H1 (cell line): ENCODE measurements around the gene CHDH. TPM values are rescaled to one million over a fixed set of nuclear protein-coding genes. Genes with fewer than 3 reads are reported as not detected.

ENCODE experiments used
- CTCF ChIA-PET: fragments of 300-600 bp; sonication (Branson Sonifier 250); formaldehyde crosslinking; loops from one replicate; lab custom pipeline; 2021; ENCODE audit not compliant: partially characterized antibody; lab: Charles Lee
- POLR2A ChIA-PET: fragments of 300-600 bp; sonication (Branson Sonifier 250); formaldehyde crosslinking; loops from one replicate; lab custom pipeline; 2021; ENCODE audit warnings: inconsistent platforms; ENCODE audit not compliant: partially characterized antibody; lab: Charles Lee
- DNase-seq, 2 experiments: peaks; one replicate each; pipeline versions ENCODE4 v3.0.0 to v3.0.0-alpha.2; 2010 to 2022; ENCODE audit warnings: low spot score in 2 of 2, low read depth in 1 of 2, mixed read lengths in 1 of 2
- FAIRE-seq: peaks from 2 replicates; lab custom pipeline; 2011; peaks lifted over from hg19 to GRCh38; lab: Jason Lieb, UNC
- H2AFZ ChIP-seq: 2 replicates; pipeline ENCODE4 v1.8.1; 2012; ENCODE audit warnings: low read length, inconsistent platforms
- H2AK5ac ChIP-seq: 2 replicates; pipeline ENCODE4 v1.6.1; 2013; ENCODE audit warnings: low read depth, low read length
- H2BK120ac ChIP-seq: replicated peaks from 2 replicates; pipeline ENCODE3; 2013; ENCODE audit warnings: low read depth, low read length, inconsistent platforms
- H2BK12ac ChIP-seq: 2 replicates; pipeline ENCODE4 v1.6.1; 2013; ENCODE audit warnings: low read depth, low read length
- H2BK15ac ChIP-seq: 2 replicates; pipeline ENCODE4 v1.6.1; 2013; ENCODE audit warnings: low read length
- H2BK20ac ChIP-seq: 2 replicates; pipeline ENCODE4 v1.6.1; 2013; ENCODE audit warnings: low read length
- H2BK5ac ChIP-seq: 2 replicates; pipeline ENCODE4 v1.6.1; 2013; ENCODE audit warnings: low read depth, low read length
- H3K14ac ChIP-seq: 2 replicates; pipeline ENCODE4 v1.6.1; 2013; ENCODE audit warnings: inconsistent platforms; ENCODE audit not compliant: insufficient read length
- H3K18ac ChIP-seq: 2 replicates; pipeline ENCODE4 v1.6.1; 2013; ENCODE audit warnings: low read length; ENCODE audit errors: extremely low read depth
- H3K23ac ChIP-seq: 2 replicates; pipeline ENCODE4 v1.6.1; 2013; ENCODE audit warnings: inconsistent platforms; ENCODE audit not compliant: insufficient read length
- H3K23me2 ChIP-seq: 2 replicates; pipeline ENCODE4 v1.6.1; 2013; ENCODE audit warnings: low read depth, low read length
- H3K27ac ChIP-seq: 2 replicates; pipeline ENCODE4 v1.6.1; 2011; ENCODE audit warnings: low read depth, low read length, inconsistent platforms
- H3K27me3 ChIP-seq, 4 experiments: replicated peaks in 1 of 4; 1 replicate in 1 of 4; 2 replicates in 3 of 4; pipeline versions ENCODE4 v1.6.1 to v1.8.1; 2011 to 2013; ENCODE audit warnings: low read length in 3 of 4, mild to moderate bottlenecking in 3 of 4, inconsistent platforms in 2 of 4, mixed read lengths in 2 of 4, moderate library complexity in 1 of 4; ENCODE audit not compliant: control insufficient read depth in 3 of 4, insufficient read depth in 3 of 4; ENCODE audit errors: extremely low read depth in 1 of 4
- H3K36me3 ChIP-seq, 4 experiments: 2 replicates each; pipeline versions ENCODE4 v1.6.1 to v1.8.1; 2011 to 2013; ENCODE audit warnings: mild to moderate bottlenecking in 4 of 4, low read length in 3 of 4, moderate library complexity in 2 of 4, control low read depth in 1 of 4, inconsistent platforms in 1 of 4; ENCODE audit not compliant: insufficient read depth in 4 of 4, control insufficient read depth in 2 of 4
- H3K4ac ChIP-seq: replicated peaks from 2 replicates; pipeline ENCODE3; 2013; ENCODE audit warnings: low read length, low read depth, mixed read lengths, inconsistent platforms; ENCODE audit not compliant: insufficient read length
- H3K4me1 ChIP-seq, 4 experiments: replicated peaks in 1 of 4; 1 replicate in 1 of 4; 2 replicates in 3 of 4; pipeline versions ENCODE4 v1.6.1 to v1.8.1; 2011 to 2013; ENCODE audit warnings: low read length in 3 of 4, inconsistent platforms in 2 of 4, mixed read lengths in 1 of 4; ENCODE audit not compliant: insufficient read depth in 4 of 4, control insufficient read depth in 3 of 4
- H3K4me2 ChIP-seq, 2 experiments: 2 replicates each; pipeline versions ENCODE4 v1.6.1 to v1.8.1; 2011 to 2013; ENCODE audit warnings: low read depth in 2 of 2, low read length in 2 of 2, control low read depth in 1 of 2, inconsistent platforms in 1 of 2, mild to moderate bottlenecking in 1 of 2; ENCODE audit not compliant: insufficient read depth in 1 of 2
- H3K4me3 ChIP-seq, 4 experiments: fragments of 200-600, 300-600 bp in 1 of 4; sonication (generic), shearing (Covaris generic), sonication (Bioruptor Twin) in 1 of 4; 2 replicates each; pipeline versions ENCODE4 v1.5.1 to v1.8.1; 2011 to 2016; ENCODE audit warnings: low read length in 4 of 4, low read depth in 3 of 4, control low read depth in 2 of 4, inconsistent platforms in 2 of 4, mild to moderate bottlenecking in 2 of 4, mixed read lengths in 1 of 4, moderate library complexity in 1 of 4; ENCODE audit not compliant: insufficient read depth in 2 of 4; ENCODE audit errors: extremely low read depth in 1 of 4
- H3K56ac ChIP-seq: replicated peaks from 2 replicates; pipeline ENCODE3; 2013; ENCODE audit warnings: low read depth, mild to moderate bottlenecking, mixed read lengths, low read length, inconsistent platforms; ENCODE audit not compliant: insufficient read length
- H3K79me1 ChIP-seq: 2 replicates; pipeline ENCODE4 v1.6.1; 2013; ENCODE audit warnings: low read depth, low read length, control low read depth
- H3K79me2 ChIP-seq, 2 experiments: 2 replicates each; pipeline versions ENCODE4 v1.6.1 to v1.8.1; 2012 to 2013; ENCODE audit warnings: low read length in 2 of 2, mild to moderate bottlenecking in 2 of 2, inconsistent platforms in 1 of 2; ENCODE audit not compliant: insufficient read depth in 2 of 2, control insufficient read depth in 1 of 2
- H3K9ac ChIP-seq, 4 experiments: replicated peaks in 1 of 4; 1 replicate in 1 of 4; 2 replicates in 3 of 4; pipeline versions ENCODE4 v1.6.1 to v1.8.1; 2011 to 2013; ENCODE audit warnings: low read depth in 3 of 4, low read length in 3 of 4, control low read depth in 2 of 4, mild to moderate bottlenecking in 2 of 4, moderate library complexity in 2 of 4, inconsistent platforms in 1 of 4; ENCODE audit errors: extremely low read depth in 1 of 4
- H3K9me3 ChIP-seq, 2 experiments: 2 replicates each; pipeline versions ENCODE4 v1.6.1 to v1.8.1; 2012 to 2013; ENCODE audit warnings: mild to moderate bottlenecking in 2 of 2, moderate library complexity in 2 of 2, control low read depth in 1 of 2, inconsistent platforms in 1 of 2, low read depth in 1 of 2, low read length in 1 of 2, mixed read lengths in 1 of 2; ENCODE audit not compliant: insufficient read depth in 2 of 2
- H4K20me1 ChIP-seq, 2 experiments: replicated peaks in 1 of 2; 2 replicates each; pipeline versions ENCODE3 to v1.8.1; 2011 to 2013; ENCODE audit warnings: inconsistent platforms in 2 of 2, low read length in 2 of 2, mild to moderate bottlenecking in 1 of 2; ENCODE audit not compliant: insufficient read depth in 2 of 2, control insufficient read depth in 1 of 2
- H4K5ac ChIP-seq: 2 replicates; pipeline ENCODE4 v1.6.1; 2013; ENCODE audit warnings: low read length, low read depth, mixed read lengths, inconsistent platforms; ENCODE audit not compliant: insufficient read length
- H4K8ac ChIP-seq: 2 replicates; pipeline ENCODE4 v1.8.0; 2013; ENCODE audit warnings: mild to moderate bottlenecking, moderate library complexity, low read length, inconsistent platforms; ENCODE audit not compliant: insufficient read depth; ENCODE audit errors: extremely low read depth
- H4K91ac ChIP-seq: replicated peaks from 2 replicates; pipeline ENCODE3; 2013; ENCODE audit warnings: low read length, mixed read lengths, inconsistent platforms; ENCODE audit not compliant: insufficient read length
- ATF3 ChIP-seq: IDR thresholded peaks from 2 replicates; pipeline ENCODE4 v1.6.1; 2011; ENCODE audit warnings: low read depth, mild to moderate bottlenecking, low read length; ENCODE audit not compliant: insufficient read depth
- BCL11A ChIP-seq, 2 experiments: IDR thresholded peaks; one replicate each; pipeline ENCODE4 v1.6.1; 2011; ENCODE audit warnings: low read depth in 2 of 2, low read length in 2 of 2, mild to moderate bottlenecking in 2 of 2
- CBX5 ChIP-seq: fragments of 300-800, 300-1000 bp; sonication (generic); IDR thresholded peaks from 2 replicates; pipeline ENCODE4 v1.7.1; 2016; ENCODE audit warnings: antibody characterized with exemption, low read length, low read depth
- CBX8 ChIP-seq: fragments of 300-800, 300-1000 bp; sonication (generic); IDR thresholded peaks from 2 replicates; pipeline ENCODE4 v1.7.1; 2016; ENCODE audit warnings: low read depth, low read length, borderline replicate concordance
- CTCF ChIP-seq, 3 experiments: IDR thresholded peaks; 1 replicate in 2 of 3; 2 replicates in 1 of 3; pipeline versions ENCODE4 v1.5.1 to v1.6.1; 2011; ENCODE audit warnings: low read length in 3 of 3, mild to moderate bottlenecking in 3 of 3, inconsistent platforms in 2 of 3, low read depth in 1 of 3, moderate library complexity in 1 of 3; ENCODE audit not compliant: insufficient read depth in 1 of 3; ENCODE audit errors: control extremely low read depth in 1 of 3
- EP300 ChIP-seq, 2 experiments: IDR thresholded peaks; 1 replicate in 1 of 2; 2 replicates in 1 of 2; pipeline ENCODE4 v1.6.1; 2011 to 2012; ENCODE audit warnings: low read depth in 2 of 2, low read length in 2 of 2, mild to moderate bottlenecking in 2 of 2, borderline replicate concordance in 1 of 2, inconsistent platforms in 1 of 2, moderate library complexity in 1 of 2
- JUND ChIP-seq: IDR thresholded peaks from 2 replicates; pipeline ENCODE4 v1.6.1; 2011; ENCODE audit warnings: mild to moderate bottlenecking, improper control_type of control experiment, low read length
- KDM4A ChIP-seq: IDR thresholded peaks from one replicate; pipeline ENCODE4 v1.7.1; 2012; ENCODE audit warnings: low read depth, mild to moderate bottlenecking, moderate library complexity, low read length, inconsistent platforms; ENCODE audit not compliant: severe bottlenecking
- NRF1 ChIP-seq: IDR thresholded peaks from 2 replicates; pipeline ENCODE4 v1.6.1; 2011; ENCODE audit warnings: mild to moderate bottlenecking, low read depth, low read length, improper control_type of control experiment
- POLR2AphosphoS5 ChIP-seq: IDR thresholded peaks from 2 replicates; pipeline ENCODE4 v1.6.1; 2011; ENCODE audit warnings: low read depth, low read length
- TAF1 ChIP-seq: IDR thresholded peaks from 2 replicates; pipeline ENCODE4 v1.6.1; 2011; ENCODE audit warnings: mild to moderate bottlenecking, low read depth, low read length
- WGBS, 2 experiments: shearing (Covaris generic) in 1 of 2; methylation state at CpG; one replicate each; pipeline versions ENCODE4 v1.1.6 to v1.1.7; 2013 to 2015; ENCODE audit warnings: low lambda C conversion rate in 2 of 2, mixed read lengths in 2 of 2, inconsistent platforms in 1 of 2, low coverage in 1 of 2, missing lambda C conversion rate in 1 of 2; ENCODE audit not compliant: insufficient replicate concordance in 2 of 2, insufficient coverage in 1 of 2, insufficient read length in 1 of 2; ENCODE audit errors: extremely low coverage in 1 of 2, missing lambda C conversion rate in 1 of 2; 5-methylcytosine and 5-hydroxymethylcytosine counted together
- polyA plus RNA-seq, 7 experiments: library from polyadenylated mRNA; depleted of rRNA in 3 of 7; stranded (reverse) in 5 of 7; unstranded in 2 of 7; fragments of >200 nt in 5 of 7; fragments of 200-250 nt in 2 of 7; gene quantifications; 1 replicate in 5 of 7; 2 replicates in 1 of 7; 4 replicates in 1 of 7; pipeline versions ENCODE4 v1.2.1 to v1.2.3, GENCODE V29; 2011 to 2013; ENCODE audit warnings: missing spikeins in 2 of 7, mixed read lengths in 2 of 7
- total RNA-seq: library from RNA; stranded (reverse); fragmentation: NEBNext Ultra II Directional; extraction: Animal tissue kit (Norgen Biotek cat#: 25700); gene quantifications from 2 replicates; pipeline ENCODE4 v1.2.1, GENCODE V29; 2021

Gene CHDH
- total and polyA plus RNA-seq, 2 of the 8 experiments (the other 6 are each of a cell fraction or from before 2014, with no cell fraction given), result 4.9 to 10.3 TPM

GRCh38 chr3:53775834-53776251 is 70.4 kb downstream of the CHDH start:
- Histone ChIP-seq H3K4me3 (no peak overlapping the region), H3K23me2 (no peaks in the 10 kb centered on the region), H3K27me3 (no peaks in the 10 kb centered on the region), H4K8ac (no peak overlapping the region), H2BK120ac (no peak overlapping the region), H3K27ac (no peak overlapping the region), H3K4ac (no peak overlapping the region), H2BK15ac (no peak overlapping the region), H2BK5ac (no peak overlapping the region), H3K9ac (no peak overlapping the region), H3K4me1 (peaks cover 0 to 6% (median 3%) of the 10 kb centered on the region in 4 experiments; a peak in 5 of 7 replicates), H2BK20ac (no peak overlapping the region), H3K79me1 (no peaks in the 10 kb centered on the region), H3K56ac (no peak overlapping the region), H4K20me1 (no peaks in the 10 kb centered on the region), H3K18ac (no peak overlapping the region), H3K79me2 (no peaks in the 10 kb centered on the region), H2BK12ac (no peak overlapping the region), H2AFZ (no peak overlapping the region), H2AK5ac (no peak overlapping the region), H3K23ac (no peak overlapping the region), H3K9me3 (no peaks in the 10 kb centered on the region; a peak in 1 of 4 replicates), H4K5ac (no peak overlapping the region), H3K36me3 (no peaks in the 10 kb centered on the region), H3K14ac (no peak overlapping the region), H4K91ac (no peak overlapping the region), H3K4me2 (no peak overlapping the region)
- CTCF ChIA-PET, result interaction anchor here (0.9 to 3.4 kb wide), 4 partner anchors 9 to 440 kb away, joined by 3 to 10 read pairs (median 4); no protein-coding TSS in a partner anchor
- DNase-seq, result no peak
- POLR2A ChIA-PET, result no interaction called here
- 90% methylated on average over 5 of the region's 5 CpGs; no CpG with 5 or more reads in 1 of the 2 experiments for WGBS, 2 experiments
- no peak for FAIRE-seq
- TF ChIP-seq ATF3, result no peak
- no peak for TF ChIP-seq CBX5
- TF ChIP-seq POLR2AphosphoS5, result no peak
- TF ChIP-seq JUND, result no peak
- TF ChIP-seq BCL11A (IDR thresholded peaks at IDR 0.05; ENCODE audit: low read depth in 2 of 2, low read length in 2 of 2), result no peak
- no peak for TF ChIP-seq TAF1
- TF ChIP-seq EP300 (IDR thresholded peaks at IDR 0.05; ENCODE audit: borderline replicate concordance in 1 of 2, low read depth in 2 of 2, low read length in 2 of 2), result no peak
- TF ChIP-seq NRF1, result no peak
- TF ChIP-seq CTCF (IDR thresholded peaks at IDR 0.05; ENCODE audit: control extremely low read depth in 1 of 3, insufficient read depth in 1 of 3, low read depth in 1 of 3, low read length in 3 of 3), result no peak
- TF ChIP-seq KDM4A, result no peak
- TF ChIP-seq CBX8, result no peak
